SK-N-SH (cell line): ENCODE data around the gene SPINT2. TPM values are rescaled to one million over a fixed set of nuclear protein-coding genes. Genes with fewer than 3 reads are reported as not detected.
A peak's percentile ranks its signal among the peaks of the same experiment; 100 is the strongest.

Source experiments
- CTCF ChIA-PET: fragments of 300-600, 350-600 bp; formaldehyde crosslinking; extraction: SDS; loops from one replicate; lab custom pipeline; 2021; lab: Yijun Ruan, JAX
- POLR2A ChIA-PET: fragments of 350-600 bp; sonication (Branson Sonifier 250); formaldehyde crosslinking; extraction: SDS; loops from one replicate; lab custom pipeline; 2020; ENCODE audit warnings: antibody characterized with exemption, inconsistent platforms; lab: Yijun Ruan, JAX
- DNase-seq: peaks from one replicate; pipeline ENCODE4 v3.0.0; 2012
- H2AFZ ChIP-seq: fragments of 200-600 bp; sonication (generic); 2 replicates; pipeline ENCODE4 v1.8.1; 2016; ENCODE audit warnings: antibody characterized with exemption, mild to moderate bottlenecking, low read depth
- H3F3A ChIP-seq: fragments of 200-600 bp; sonication (generic); replicated peaks from 2 replicates; pipeline ENCODE3; 2016; ENCODE audit warnings: antibody characterized with exemption, mild to moderate bottlenecking; ENCODE audit not compliant: insufficient read depth
- H3K27ac ChIP-seq, 2 experiments: fragments of 200-500 bp in 1 of 2; fragments of 200-600 bp in 1 of 2; sonication (Bioruptor generic) in 1 of 2; sonication (generic), shearing (Covaris generic) in 1 of 2; 2 replicates each; pipeline versions ENCODE4 v1.5.1 to v1.6.1; 2014 to 2016; ENCODE audit warnings: low read depth in 2 of 2, inconsistent platforms in 1 of 2, low read length in 1 of 2, mild to moderate bottlenecking in 1 of 2, mixed read lengths in 1 of 2
- H3K27me3 ChIP-seq: fragments of 200-600 bp; sonication (generic), shearing (Covaris generic); 2 replicates; pipeline ENCODE4 v1.6.1; 2016; ENCODE audit warnings: mixed run types; ENCODE audit not compliant: insufficient read depth
- H3K36me3 ChIP-seq, 2 experiments: fragments of 200-500 bp in 1 of 2; fragments of 200-600 bp in 1 of 2; sonication (Bioruptor generic) in 1 of 2; sonication (generic) in 1 of 2; replicated peaks in 1 of 2; 2 replicates each; pipeline versions ENCODE3 to v1.5.1; 2014 to 2016; ENCODE audit warnings: low read length in 1 of 2, mild to moderate bottlenecking in 1 of 2; ENCODE audit not compliant: insufficient read depth in 2 of 2, control insufficient read depth in 1 of 2
- H3K4me1 ChIP-seq, 2 experiments: fragments of 200-500 bp in 1 of 2; fragments of 200-600 bp in 1 of 2; sonication (Bioruptor generic) in 1 of 2; sonication (generic), shearing (Covaris generic) in 1 of 2; 2 replicates each; pipeline versions ENCODE4 v1.5.1 to v1.6.1; 2014 to 2016; ENCODE audit warnings: low read depth in 1 of 2, low read length in 1 of 2, mixed run types in 1 of 2; ENCODE audit not compliant: insufficient read depth in 2 of 2, control insufficient read depth in 1 of 2
- H3K4me2 ChIP-seq: fragments of 200-600 bp; sonication (generic), shearing (Covaris generic); 2 replicates; pipeline ENCODE4 v1.6.1; 2017; ENCODE audit warnings: mixed run types
- H3K4me3 ChIP-seq, 2 experiments: fragments of 200-500 bp in 1 of 2; fragments of 200-600 bp in 1 of 2; sonication (Bioruptor generic) in 1 of 2; sonication (generic), shearing (Covaris generic) in 1 of 2; 2 replicates each; pipeline versions ENCODE4 v1.5.1 to v1.8.1; 2014 to 2016; ENCODE audit warnings: low read depth in 2 of 2, inconsistent platforms in 1 of 2, low read length in 1 of 2, mild to moderate bottlenecking in 1 of 2, mixed read lengths in 1 of 2, moderate library complexity in 1 of 2
- H3K79me2 ChIP-seq: fragments of 200-600 bp; sonication (generic); 2 replicates; pipeline ENCODE4 v1.8.1; 2017; ENCODE audit warnings: mild to moderate bottlenecking; ENCODE audit not compliant: insufficient read depth
- H3K9ac ChIP-seq: fragments of 200-600 bp; sonication (generic); 2 replicates; pipeline ENCODE4 v1.6.1; 2017; ENCODE audit warnings: mixed run types
- H3K9me2 ChIP-seq: fragments of 200-600 bp; sonication (generic); 2 replicates; pipeline ENCODE4 v1.6.1; 2017; ENCODE audit warnings: mixed run types
- H3K9me3 ChIP-seq: fragments of 200-600 bp; sonication (generic); 2 replicates; pipeline ENCODE4 v1.6.1; 2017; ENCODE audit warnings: mixed run types, mild to moderate bottlenecking, moderate library complexity
- H4K20me1 ChIP-seq: fragments of 200-600 bp; sonication (generic); 2 replicates; pipeline ENCODE4 v1.6.1; 2017; ENCODE audit warnings: mild to moderate bottlenecking, mixed run types; ENCODE audit not compliant: insufficient read depth
- CTCF ChIP-seq: fragments of 200-600 bp; sonication (generic); IDR thresholded peaks from 2 replicates; pipeline ENCODE4 v1.6.1; 2017; ENCODE audit warnings: antibody characterized with exemption, mild to moderate bottlenecking, moderate library complexity
- EZH2phosphoT487 ChIP-seq: fragments of 200-600 bp; sonication (generic); IDR thresholded peaks from 2 replicates; pipeline ENCODE4 v1.6.1; 2017; ENCODE audit warnings: low read depth, mixed run types, mild to moderate bottlenecking, antibody characterized with exemption, moderate library complexity, borderline replicate concordance
- FOSL2 ChIP-seq: IDR thresholded peaks from 2 replicates; pipeline ENCODE4 v1.4.0; 2012; ENCODE audit warnings: low read depth, mild to moderate bottlenecking, moderate library complexity, borderline replicate concordance
- GATA2 ChIP-seq: sonication (generic); formaldehyde crosslinking; IDR thresholded peaks from 2 replicates; pipeline ENCODE4 v1.5.0; 2020; ENCODE audit warnings: mild to moderate bottlenecking, missing genetic modification reagents
- JUND ChIP-seq: IDR thresholded peaks from 2 replicates; pipeline ENCODE4 v1.4.0; 2012
- MAX ChIP-seq: IDR thresholded peaks from 2 replicates; pipeline ENCODE4 v1.4.0; 2012; ENCODE audit warnings: low read depth
- NFIC ChIP-seq: IDR thresholded peaks from 2 replicates; pipeline ENCODE4 v1.4.0; 2012; ENCODE audit warnings: borderline replicate concordance
- RAD21 ChIP-seq: IDR thresholded peaks from 2 replicates; pipeline ENCODE4 v1.6.1; 2012; ENCODE audit warnings: mild to moderate bottlenecking, low read length
- RCOR1 ChIP-seq: fragments of 150-350 bp; IDR thresholded peaks from 2 replicates; pipeline ENCODE4 v1.6.1; 2017; ENCODE audit warnings: antibody characterized with exemption, low read length
- REST ChIP-seq: IDR thresholded peaks from 2 replicates; pipeline ENCODE4 v1.6.1; 2012; ENCODE audit warnings: mild to moderate bottlenecking, low read depth, low read length, moderate library complexity
- SMC3 ChIP-seq: IDR thresholded peaks from 2 replicates; pipeline ENCODE4 v1.6.1; 2012; ENCODE audit warnings: low read depth, low read length, improper control_type of control experiment
- TAF1 ChIP-seq: IDR thresholded peaks from 2 replicates; pipeline ENCODE4 v1.6.1; 2012; ENCODE audit warnings: low read depth, mild to moderate bottlenecking, low read length, moderate library complexity, borderline replicate concordance
- TCF12 ChIP-seq: IDR thresholded peaks from 2 replicates; pipeline ENCODE4 v1.4.0; 2012
- TEAD4 ChIP-seq: IDR thresholded peaks from 2 replicates; pipeline ENCODE4 v1.4.0; 2012; ENCODE audit warnings: mild to moderate bottlenecking, borderline replicate concordance; ENCODE audit not compliant: insufficient read depth
- USF2 ChIP-seq: fragments of 150-350 bp; IDR thresholded peaks from 2 replicates; pipeline ENCODE4 v1.6.1; 2017; ENCODE audit warnings: antibody characterized with exemption, low read length, low read depth, borderline replicate concordance
- YY1 ChIP-seq: IDR thresholded peaks from 2 replicates; pipeline ENCODE4 v1.4.0; 2012; ENCODE audit warnings: low read depth, mild to moderate bottlenecking
- WGBS: methylation state at CpG from one replicate; pipeline ENCODE4 v1.1.6; 2017; ENCODE audit warnings: low lambda C conversion rate; 5-methylcytosine and 5-hydroxymethylcytosine counted together
- polyA plus RNA-seq, 3 experiments: library from polyadenylated mRNA; depleted of rRNA; stranded (reverse); fragments of >200 nt; gene quantifications; 2 replicates each; pipeline ENCODE4 v1.2.3, GENCODE V29; 2012

SPINT2 gene
- polyA plus RNA-seq, 1 of the 3 experiments (the other 2 are of a cell fraction): 1.0 TPM

- TF ChIP-seq REST: no peak
- no peak for TF ChIP-seq NFIC
- no peak for TF ChIP-seq USF2
- no peak for TF ChIP-seq TCF12
- no peak for TF ChIP-seq JUND
- no peak for TF ChIP-seq RCOR1
- TF ChIP-seq TAF1: no peak
- no peak for TF ChIP-seq MAX
- no peak for TF ChIP-seq FOSL2
- ChIA-PET CTCF (interaction anchor here (2.8 to 5.5 kb wide), 2 partner anchors 89 to 329 kb away, joined by 20 to 41 read pairs; partner anchors contain the start of gene KCNK6), POLR2A (no interaction called here)
- H3K79me2 ChIP-seq: no peaks in the 10 kb centered on the region
- no peaks in the 10 kb centered on the region for H3K27me3 ChIP-seq
- H3K4me1 ChIP-seq: peaks cover 0 to 6% of the 10 kb centered on the region in 2 experiments; a peak in 1 of 4 replicates
- H3K9ac ChIP-seq: no peak overlapping the region
- peaks cover under 1% of the 10 kb centered on the region for H3F3A ChIP-seq
- no peak overlapping the region for H3K27ac ChIP-seq
- H3K36me3 ChIP-seq: no peaks in the 10 kb centered on the region
- no peak for DNase-seq
- WGBS: 86% methylated on average over 7 of the region's 7 CpGs
- H3K4me3 ChIP-seq: no peak overlapping the region
- H3K4me2 ChIP-seq: no peak overlapping the region
- no peaks in the 10 kb centered on the region for H4K20me1 ChIP-seq
- no peak overlapping the region for H2AFZ ChIP-seq
- no peaks in the 10 kb centered on the region for H3K9me2 ChIP-seq
- H3K9me3 ChIP-seq: no peaks in the 10 kb centered on the region
These were observed 32.5 kb upstream of the SPINT2 start for GRCh38 chr19:38231918-38232317.

GRCh38 chr19:38233740-38234251, 30.6 kb upstream of the SPINT2 start:
- H3K9me2 ChIP-seq: no peaks in the 10 kb centered on the region
- no peak overlapping the region for H3K9ac ChIP-seq
- POLR2A ChIA-PET: interaction anchor here (0.6 kb wide), 1 partner anchor 18 kb away, joined by 4 read pairs; no protein-coding TSS in a partner anchor
- H3K4me3 ChIP-seq: no peak overlapping the region; a peak in 1 of 4 replicates
- WGBS: 27% methylated on average over 6 of the region's 7 CpGs
- H3K27ac ChIP-seq: no peak overlapping the region
- no peak overlapping the region for H3K4me2 ChIP-seq
- TF ChIP-seq MAX (no peak), TEAD4 (no peak), RAD21 (peak; percentile 84), EZH2phosphoT487 (no peak), SMC3 (peak; percentile 90), GATA2 (no peak), YY1 (no peak), CTCF (peak; percentile 83)
- TF ChIP-seq, all 33 proteins: peak for 3
- Histone ChIP-seq H3K79me2 (no peaks in the 10 kb centered on the region), H3K27me3 (no peaks in the 10 kb centered on the region), H3K9me3 (no peaks in the 10 kb centered on the region), H3K36me3 (no peaks in the 10 kb centered on the region), H3K4me1 (peaks cover 0 to 1% of the 10 kb centered on the region in 2 experiments; a peak in 1 of 4 replicates), H4K20me1 (no peaks in the 10 kb centered on the region), H3F3A (no peaks in the 10 kb centered on the region), H2AFZ (peak overlapping the region; percentile 95)
- CTCF ChIA-PET: interaction anchor here (0.6 to 5.5 kb wide), 35 partner anchors 9 to 481 kb away, joined by 3 to 42 read pairs (median 4); partner anchors contain the start of genes CATSPERG, KCNK6 and PPP1R14A
- DNase-seq: peak; percentile 88
